ENCODE measurements around the gene TMED1.

TMED1 gene

DNA sequence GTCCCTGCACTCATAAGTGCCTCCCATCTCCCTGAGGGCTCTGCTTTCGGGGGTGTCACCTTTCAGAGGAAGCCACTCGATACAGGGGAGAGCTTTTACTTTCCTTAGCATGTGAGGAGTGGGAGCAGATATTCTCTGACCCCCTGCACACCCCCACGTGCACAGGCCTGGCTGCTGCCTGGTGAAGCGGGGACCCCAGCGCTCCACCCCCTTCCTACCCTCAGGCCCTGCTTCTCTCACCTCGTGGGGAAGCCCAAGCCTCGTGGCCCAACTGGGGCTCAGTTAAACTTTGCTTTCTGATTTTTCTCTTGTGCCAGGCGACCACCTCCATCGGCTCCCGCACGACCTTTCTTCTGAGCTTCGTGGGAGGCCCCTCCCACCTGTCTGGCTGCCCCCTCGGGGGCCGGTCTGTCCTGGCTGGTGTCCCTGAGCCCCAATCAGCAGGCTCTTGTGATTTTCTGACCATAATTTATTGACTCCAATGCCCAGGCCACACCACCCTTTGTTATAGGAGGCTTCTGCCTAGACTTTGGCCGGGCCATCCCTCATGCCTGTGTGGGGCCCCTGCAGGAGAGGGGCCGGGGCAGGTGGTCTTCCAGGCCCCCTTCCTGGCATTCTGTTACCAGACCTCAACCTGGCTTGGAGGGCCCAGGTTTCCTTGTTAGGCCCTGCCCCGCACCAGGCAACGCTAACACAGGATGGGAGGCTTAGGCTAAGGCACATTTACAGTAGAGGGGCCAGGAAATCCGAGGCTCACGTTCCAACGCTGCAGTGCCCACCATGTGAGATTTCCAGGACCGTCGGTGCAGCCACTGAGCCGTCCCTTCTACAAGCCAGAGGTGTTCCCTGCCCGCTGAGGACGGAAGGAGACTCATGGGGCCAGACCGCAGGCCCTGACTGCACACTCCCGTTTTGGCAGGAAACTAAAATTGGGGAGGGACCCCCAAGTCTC is 3.7 kb downstream of the TMED1 start:
- DNase-seq (ENCODE audit: low read depth in 3 of 3), result no peak

DNA sequence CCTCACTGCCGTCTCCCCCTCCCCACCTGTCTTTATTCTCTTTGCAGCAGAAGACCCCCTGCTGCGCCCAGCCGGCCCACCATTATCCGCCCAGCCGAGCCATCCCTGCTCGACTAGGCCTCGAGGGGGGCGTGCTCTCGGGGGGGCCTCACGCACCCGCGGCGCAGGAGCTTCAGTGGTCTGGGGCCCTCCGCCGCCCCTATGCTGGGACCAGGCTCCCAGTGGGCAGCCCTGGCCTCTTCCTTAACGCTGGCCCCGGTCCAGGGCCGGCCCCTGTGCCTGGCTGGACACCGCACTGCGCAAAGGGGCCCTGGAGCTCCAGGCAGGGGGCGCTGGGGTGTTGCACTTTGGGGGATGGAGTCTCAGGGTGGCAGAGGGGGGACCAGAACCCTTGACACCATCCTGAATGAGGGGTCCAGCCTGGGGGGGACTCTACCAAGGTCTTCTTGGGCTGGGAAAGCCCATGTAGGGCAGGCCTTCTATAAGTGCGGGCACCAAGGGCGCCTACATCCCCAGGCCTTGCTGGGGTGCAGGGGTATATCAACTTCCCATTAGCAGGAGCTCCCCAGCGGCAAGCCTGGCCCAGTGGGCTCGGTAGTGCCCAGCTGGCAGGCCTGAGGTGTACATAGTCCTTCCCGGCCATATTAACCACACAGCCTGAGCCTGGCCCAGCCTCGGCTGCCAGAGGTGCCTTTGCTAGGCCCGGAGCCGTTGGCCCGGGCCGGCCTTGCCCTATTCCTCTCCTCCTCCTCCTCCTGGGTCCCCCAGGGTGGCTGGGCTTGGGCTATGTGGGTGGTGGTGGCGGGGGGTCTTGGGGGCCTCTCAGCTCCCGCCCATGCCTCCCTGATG is 4.9 kb downstream of the TMED1 start:
- DNase-seq (ENCODE audit: low read depth in 3 of 3), result no peak

GRCh38 chr19:10830370-10830769 is 5.6 kb downstream of the TMED1 start:
- no peak for DNase-seq (ENCODE audit: low read depth in 3 of 3)

GRCh38 chr19:10829967-10830366 is 6.0 kb downstream of the TMED1 start:
- DNase-seq (ENCODE audit: low read depth in 3 of 3), result no peak

GRCh38 chr19:10828981-10829821 is 6.8 kb downstream of the TMED1 start:
- no peak for DNase-seq (ENCODE audit: low read depth in 3 of 3)

DNA sequence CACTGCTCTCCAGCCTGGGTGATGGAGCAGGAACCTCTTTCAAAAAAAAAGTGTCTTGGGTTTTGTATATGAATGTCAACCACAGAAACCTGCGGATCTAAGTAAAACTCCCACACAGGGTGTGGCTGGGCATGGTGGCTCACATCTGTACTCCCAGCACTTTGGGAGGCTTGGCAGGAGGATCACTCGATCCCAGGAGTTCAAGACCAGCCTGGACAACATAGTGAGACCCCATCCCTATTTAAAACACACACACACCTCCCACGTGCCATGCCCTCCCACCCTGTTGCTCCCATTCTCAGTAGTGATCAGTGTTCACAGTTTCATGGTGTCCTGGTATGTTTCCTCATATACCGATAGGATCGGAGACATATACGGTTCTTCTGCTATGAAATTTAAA is 9.2 kb downstream of the TMED1 start:
- DNase-seq (ENCODE audit: low read depth in 3 of 3), result no peak

DNA sequence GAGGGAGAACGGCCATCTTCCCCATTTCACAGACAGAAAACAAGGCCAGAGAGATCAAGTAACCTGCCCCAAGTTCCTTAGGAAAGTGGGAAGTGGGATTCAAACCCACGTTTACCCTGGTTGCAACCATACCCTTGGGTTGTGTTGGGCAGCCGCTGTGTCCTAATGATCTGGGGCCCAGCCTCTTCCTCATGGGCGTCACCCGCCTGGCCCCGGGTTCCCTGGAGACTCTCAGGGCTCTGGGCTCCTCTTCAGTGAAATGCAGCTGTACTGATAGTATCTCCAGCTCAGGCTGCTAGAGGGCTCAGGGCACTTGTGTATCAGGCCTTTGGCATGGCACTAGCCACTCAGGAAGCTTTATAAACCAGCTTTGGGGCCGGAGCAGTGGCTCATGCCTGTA is 9.8 kb downstream of the TMED1 start:
- DNase-seq (ENCODE audit: low read depth in 3 of 3), result no peak

GRCh38 chr19:10823690-10824089 is 12.3 kb downstream of the TMED1 start:
- no peak for DNase-seq (ENCODE audit: low read depth in 3 of 3)

DNA sequence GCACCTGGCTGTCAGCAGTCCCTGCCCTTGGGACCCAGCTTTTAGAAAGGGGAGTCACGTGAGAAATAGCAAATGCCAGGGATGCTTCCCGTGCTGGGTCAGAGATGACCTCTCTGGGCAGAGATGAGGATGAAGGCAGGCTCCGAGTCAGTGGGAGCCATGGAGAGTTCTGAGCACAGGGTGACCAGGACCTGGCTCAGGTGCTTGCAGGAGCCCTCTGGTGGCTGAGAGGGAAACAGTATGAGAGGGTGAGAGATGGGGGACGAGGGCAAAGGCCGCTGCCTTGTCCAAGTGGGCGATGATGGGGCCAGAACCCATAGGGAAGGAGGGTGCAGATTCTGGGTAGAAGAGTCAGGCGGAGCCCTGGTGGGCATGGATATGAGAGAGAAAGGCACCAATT is 15.8 kb downstream of the TMED1 start:
- no peak for DNase-seq (ENCODE audit: low read depth in 3 of 3)

DNA sequence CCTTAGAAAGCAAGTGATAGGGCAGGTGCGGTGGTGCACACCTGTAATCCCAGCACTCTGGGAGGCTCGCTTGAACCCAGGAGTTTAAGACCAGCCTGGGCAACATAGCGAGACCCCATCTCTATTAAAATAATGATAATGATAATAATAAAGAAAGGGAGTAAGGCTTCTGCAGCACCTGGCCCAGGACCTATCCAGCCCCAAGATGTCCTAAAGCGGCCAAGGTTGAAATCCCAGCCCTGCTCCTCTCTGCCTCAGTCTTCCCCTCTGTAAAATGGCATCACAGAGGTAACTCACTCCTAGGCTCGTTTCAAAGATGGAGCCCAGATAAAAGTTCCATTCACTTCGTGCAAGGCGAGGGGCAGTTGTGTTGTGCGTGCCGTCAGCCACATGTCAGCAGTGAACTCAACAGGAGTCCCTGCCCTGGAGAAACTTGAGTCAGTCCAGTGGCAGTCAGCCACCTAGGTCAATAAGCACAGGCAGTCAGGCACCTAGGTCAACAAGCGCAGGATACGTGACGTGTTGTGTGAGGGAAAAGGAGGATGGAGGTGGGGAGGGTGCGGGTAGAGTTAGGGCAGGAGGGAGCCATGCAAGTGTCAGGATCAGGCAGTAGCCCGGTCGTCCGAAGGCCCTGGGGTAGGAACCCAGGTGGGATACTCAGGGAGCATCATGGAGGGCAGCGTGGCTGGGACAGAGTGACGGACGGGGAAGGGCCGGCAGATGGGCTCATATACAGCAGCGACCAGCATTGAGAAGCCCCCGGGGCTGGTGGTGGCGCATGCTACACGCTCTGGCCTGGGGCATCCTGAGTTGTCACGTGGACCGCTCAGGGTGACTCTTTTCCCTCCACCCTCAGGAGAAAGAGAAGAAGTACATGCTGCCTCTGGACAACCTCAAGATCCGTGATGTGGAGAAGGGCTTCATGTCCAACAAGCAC is 16.6 kb downstream of the TMED1 start:
- no peak for DNase-seq (ENCODE audit: low read depth in 3 of 3)

DNA sequence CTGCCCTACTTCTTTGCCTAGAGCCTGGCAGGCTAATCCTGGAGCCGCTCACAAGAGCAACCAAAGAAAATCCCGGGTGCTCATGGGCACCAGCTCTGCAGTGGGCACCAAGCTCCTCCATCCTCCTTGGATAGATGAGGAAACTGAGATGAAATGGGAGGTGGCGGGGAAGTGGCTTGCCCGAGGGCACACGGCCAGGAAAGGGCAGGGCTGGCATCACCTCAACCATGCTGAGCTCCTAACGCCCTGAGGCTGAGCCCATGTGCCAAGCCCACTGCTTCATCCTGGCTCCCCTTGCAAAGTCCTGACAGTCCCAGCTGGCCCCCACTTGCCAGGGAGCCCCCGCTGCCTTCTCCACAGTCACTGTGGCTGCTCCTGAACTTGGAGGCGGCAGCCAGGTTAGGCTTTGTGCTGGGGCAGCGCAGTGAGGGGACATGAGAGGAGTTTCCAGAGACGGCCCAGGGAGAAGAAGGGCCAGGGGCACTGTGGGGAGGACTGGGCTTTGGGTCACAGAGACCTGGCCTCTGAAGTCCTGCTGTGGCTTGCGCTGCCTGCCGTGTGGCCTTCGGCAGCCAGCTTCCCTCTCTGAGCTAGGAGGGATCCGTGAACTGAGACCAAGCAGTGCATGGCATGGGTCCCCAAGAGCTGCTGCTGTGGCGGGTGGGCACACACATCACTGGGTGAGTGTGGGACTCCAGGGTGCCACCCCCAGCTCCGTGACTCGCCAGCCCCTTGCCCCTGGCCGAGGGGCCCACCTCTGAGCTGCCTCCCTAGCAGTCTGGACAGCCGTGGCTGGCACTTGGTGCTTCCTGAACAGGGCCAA is 17.5 kb downstream of the TMED1 start:
- DNase-seq (ENCODE audit: low read depth in 3 of 3), result no peak

DNA sequence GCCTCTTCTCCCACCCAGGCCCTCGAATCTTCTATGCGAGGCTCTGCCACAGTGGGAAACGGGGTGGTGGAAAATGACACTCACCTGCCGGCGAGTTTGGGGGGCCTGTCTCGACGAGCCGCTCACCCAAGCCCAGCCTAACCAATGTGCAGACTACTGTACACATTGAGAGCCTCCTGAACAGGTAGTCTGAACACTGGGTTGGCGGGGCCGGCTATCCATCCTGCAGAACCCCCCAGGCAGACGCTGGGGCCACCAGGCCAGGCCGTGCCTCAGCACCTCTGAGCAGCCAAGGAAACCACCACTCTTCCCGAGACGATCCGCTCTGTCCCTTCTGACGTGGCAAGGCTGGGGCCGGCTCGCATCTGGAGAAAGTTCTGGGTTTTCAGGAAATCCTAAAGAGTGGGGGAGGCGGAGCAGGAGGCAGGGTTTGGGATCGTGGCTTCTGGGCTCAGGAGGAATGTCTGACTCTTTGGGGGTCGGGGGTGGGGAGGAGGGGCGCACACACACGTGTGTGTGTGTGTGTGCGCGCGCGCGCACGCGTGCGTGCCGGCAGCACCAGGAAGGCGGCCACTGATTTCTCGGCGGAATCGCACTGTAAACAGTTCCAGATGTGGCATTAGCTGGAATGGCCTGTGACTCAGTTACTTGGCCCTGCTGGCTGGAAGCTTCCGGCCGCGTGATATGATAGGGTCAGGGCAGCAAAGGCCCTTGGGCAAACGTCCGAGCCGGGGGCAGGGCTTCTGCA is 18.5 kb downstream of the TMED1 start:
- no peak for DNase-seq (ENCODE audit: low read depth in 3 of 3)

DNA sequence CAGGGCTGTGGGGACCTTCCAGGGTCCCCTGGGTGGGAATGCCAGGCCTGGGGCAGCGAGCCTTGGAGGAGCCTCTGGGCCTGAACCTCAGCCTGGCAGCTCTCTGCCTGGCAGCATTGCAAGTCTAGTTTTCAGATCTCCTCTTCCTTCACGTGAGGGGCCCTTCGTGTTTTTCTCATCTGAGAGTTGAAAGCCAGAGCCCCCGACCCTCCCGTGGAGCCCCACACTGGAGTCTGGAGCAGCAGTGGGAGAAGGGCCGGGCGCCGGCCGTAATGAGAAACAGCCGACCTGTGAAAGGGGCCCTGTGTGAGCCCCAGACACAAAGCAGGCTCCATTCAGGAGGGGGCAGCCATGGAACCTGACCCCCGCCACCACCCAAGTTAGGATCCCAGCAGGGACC is 19.3 kb downstream of the TMED1 start:
- no peak for DNase-seq (ENCODE audit: low read depth in 3 of 3)

DNA sequence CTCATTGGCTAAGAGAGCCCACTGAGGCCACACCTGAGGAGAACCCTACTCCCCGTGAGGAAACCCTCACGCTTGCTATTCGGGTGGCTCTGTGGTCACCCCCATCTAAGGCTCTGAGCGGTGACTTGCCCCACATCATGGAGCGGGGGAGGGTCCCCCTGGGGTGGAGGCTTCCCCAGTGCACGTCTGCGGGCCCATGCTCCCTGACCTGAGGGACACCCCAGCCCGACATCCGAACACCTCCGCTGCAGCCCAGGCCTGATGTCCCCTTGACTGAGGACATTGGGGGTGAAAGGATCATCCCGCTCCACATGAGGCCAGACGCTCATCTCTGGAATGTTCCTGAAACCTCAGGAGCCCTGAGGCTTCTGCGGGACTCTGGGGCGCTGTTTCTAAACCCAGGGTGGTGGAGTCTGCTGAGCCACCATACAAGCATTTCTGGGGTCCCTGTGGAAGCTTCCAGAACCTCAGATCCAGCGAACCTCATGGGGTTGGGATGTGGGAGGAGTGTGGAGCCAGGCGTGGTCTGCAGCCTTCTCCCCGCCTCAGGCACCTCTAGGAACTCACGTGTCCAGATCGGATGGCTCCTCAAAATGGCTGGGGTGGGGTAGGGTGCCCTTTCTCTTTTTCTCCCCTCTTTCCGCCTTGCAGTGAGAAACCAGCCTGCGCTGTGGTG is 19.9 kb downstream of the TMED1 start:
- DNase-seq (ENCODE audit: low read depth in 3 of 3), result no peak

GRCh38 chr19:10815007-10815536 is 20.9 kb downstream of the TMED1 start:
- DNase-seq (ENCODE audit: low read depth in 3 of 3), result no peak

GRCh38 chr19:10812902-10813404 is 23.1 kb downstream of the TMED1 start:
- no peak for DNase-seq (ENCODE audit: low read depth in 3 of 3)

DNA sequence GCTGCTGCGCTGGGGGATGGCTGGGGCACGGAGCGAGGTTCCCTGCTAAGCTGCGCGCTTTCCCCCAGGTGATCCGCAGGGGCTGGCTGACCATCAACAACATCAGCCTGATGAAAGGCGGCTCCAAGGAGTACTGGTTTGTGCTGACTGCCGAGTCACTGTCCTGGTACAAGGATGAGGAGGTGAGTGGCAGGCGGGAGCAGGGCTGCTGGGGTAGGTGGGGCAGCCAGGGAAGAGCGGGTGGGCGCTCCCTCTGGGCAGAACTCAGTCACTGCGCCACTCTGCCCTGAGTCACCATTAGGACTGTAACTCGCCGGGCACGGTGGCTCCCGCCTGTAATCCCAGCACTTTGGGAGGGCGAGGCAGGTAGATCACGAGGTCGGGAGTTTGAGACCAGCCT is 23.8 kb downstream of the TMED1 start:
- no peak for DNase-seq (ENCODE audit: low read depth in 3 of 3)

All from stimulated activated CD4-positive, alpha-beta T cell treated with anti-CD3 and anti-CD28 coated beads, TNF-alpha, amount 100 ng/mL, for 4 hours (primary cell).